Lower leg skin (tissue), 3 donors: ENCODE measurements around the gene OBP2A.
"Not testable (repeated sequence)": the region's sequence is repeated elsewhere in the genome, so short reads cannot be mapped to it uniquely, and the experiment has no call there.

Source experiments
- POLR2A ChIP-seq, 2 donors: fragments of 450-650 bp; IDR thresholded peaks; one replicate each; pipeline ENCODE4 v1.6.1; 2016 to 2017; ENCODE audit warnings: antibody characterized with exemption in 2 of 2, mild to moderate bottlenecking in 1 of 2, moderate library complexity in 1 of 2
- TF ChIP-seq, protein P1 (sequence below), 3 donors: fragments of 450-650 bp; IDR thresholded peaks; one replicate each; pipeline ENCODE4 v1.5.1; 2016; ENCODE audit warnings: antibody characterized with exemption in 3 of 3, mild to moderate bottlenecking in 3 of 3, moderate library complexity in 2 of 3

DNA sequence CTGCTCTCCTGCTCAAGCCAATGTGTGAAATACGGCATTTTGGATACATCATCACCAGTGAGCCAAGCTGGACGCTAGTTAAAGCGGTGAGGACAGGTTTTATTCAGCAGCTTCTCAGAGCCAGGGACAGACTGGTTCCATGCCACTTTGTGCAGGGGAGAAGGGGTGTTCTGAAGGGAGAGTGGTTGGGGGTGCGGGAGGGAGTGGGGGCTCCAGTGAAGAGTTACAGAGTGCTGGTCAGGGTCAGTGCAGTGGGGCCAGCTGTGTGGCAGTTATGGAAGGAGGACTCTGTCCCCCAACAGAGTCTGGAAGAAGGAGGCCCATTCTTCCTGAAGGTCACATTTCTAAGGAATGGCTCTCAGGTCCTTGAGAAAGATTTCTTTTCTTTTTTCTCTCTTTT, 11.1 kb upstream of the OBP2A start:
- TF ChIP-seq, protein P1, sequence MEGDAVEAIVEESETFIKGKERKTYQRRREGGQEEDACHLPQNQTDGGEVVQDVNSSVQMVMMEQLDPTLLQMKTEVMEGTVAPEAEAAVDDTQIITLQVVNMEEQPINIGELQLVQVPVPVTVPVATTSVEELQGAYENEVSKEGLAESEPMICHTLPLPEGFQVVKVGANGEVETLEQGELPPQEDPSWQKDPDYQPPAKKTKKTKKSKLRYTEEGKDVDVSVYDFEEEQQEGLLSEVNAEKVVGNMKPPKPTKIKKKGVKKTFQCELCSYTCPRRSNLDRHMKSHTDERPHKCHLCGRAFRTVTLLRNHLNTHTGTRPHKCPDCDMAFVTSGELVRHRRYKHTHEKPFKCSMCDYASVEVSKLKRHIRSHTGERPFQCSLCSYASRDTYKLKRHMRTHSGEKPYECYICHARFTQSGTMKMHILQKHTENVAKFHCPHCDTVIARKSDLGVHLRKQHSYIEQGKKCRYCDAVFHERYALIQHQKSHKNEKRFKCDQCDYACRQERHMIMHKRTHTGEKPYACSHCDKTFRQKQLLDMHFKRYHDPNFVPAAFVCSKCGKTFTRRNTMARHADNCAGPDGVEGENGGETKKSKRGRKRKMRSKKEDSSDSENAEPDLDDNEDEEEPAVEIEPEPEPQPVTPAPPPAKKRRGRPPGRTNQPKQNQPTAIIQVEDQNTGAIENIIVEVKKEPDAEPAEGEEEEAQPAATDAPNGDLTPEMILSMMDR (IDR thresholded peaks at IDR 0.05), result not testable (repeated sequence)
- TF ChIP-seq POLR2A (IDR thresholded peaks at IDR 0.05), result not testable (repeated sequence)
